WTC11 (cell line): ENCODE measurements around the gene MT1B. TPM values are rescaled to one million over a fixed set of nuclear protein-coding genes. Genes with fewer than 3 reads are reported as not detected.

Experiments used
- ATAC-seq: fragments of 200-7000 bp; cut with Tn5 transposase; 2 replicates; pipeline ENCODE4 v1.10.0; 2021; ENCODE audit warnings: mild to moderate bottlenecking, moderate library complexity
- CTCF ChIA-PET: fragments of 300-600 bp; sonication (Branson Sonifier 250); formaldehyde crosslinking; loops from one replicate; lab custom pipeline; 2021; ENCODE audit warnings: antibody characterized with exemption; lab: Charles Lee
- POLR2A ChIA-PET: fragments of 350-600 bp; sonication (Branson Sonifier 250); formaldehyde crosslinking; loops from one replicate; lab custom pipeline; 2021; ENCODE audit warnings: antibody characterized with exemption; lab: Charles Lee
- DNase-seq: peaks from one replicate; pipeline ENCODE4 v3.0.0; 2021; ENCODE audit warnings: low spot score
- H3K27ac Mint-ChIP-seq: 2 replicates; pipeline ENCODE4 v1.8.0; 2021; ENCODE audit warnings: mixed read lengths
- H3K27me3 Mint-ChIP-seq: 2 replicates; pipeline ENCODE4 v1.8.0; 2021; ENCODE audit warnings: low read depth, mild to moderate bottlenecking, moderate library complexity, mixed read lengths
- H3K36me3 Mint-ChIP-seq: 2 replicates; pipeline ENCODE4 v1.8.0; 2021; ENCODE audit warnings: mixed read lengths
- H3K4me1 Mint-ChIP-seq: 2 replicates; pipeline ENCODE4 v1.8.0; 2022; ENCODE audit warnings: mixed read lengths
- H3K4me3 Mint-ChIP-seq: 2 replicates; pipeline ENCODE4 v1.8.0; 2021; ENCODE audit warnings: mild to moderate bottlenecking, moderate library complexity, mixed read lengths
- H3K9me3 Mint-ChIP-seq: 2 replicates; pipeline ENCODE4 v1.8.0; 2021; ENCODE audit warnings: mixed read lengths
- ARID4B ChIP-seq: sonication (generic); formaldehyde crosslinking; IDR thresholded peaks from 2 replicates; pipeline ENCODE4 v1.8.0; 2023; ENCODE audit warnings: missing genetic modification reagents, mild to moderate bottlenecking, borderline replicate concordance
- CBFB ChIP-seq: sonication (generic); formaldehyde crosslinking; IDR thresholded peaks from 2 replicates; pipeline ENCODE4 v1.8.1; 2022; ENCODE audit warnings: mild to moderate bottlenecking, low read depth, missing genetic modification reagents
- CTCF ChIP-seq: fragments of 200-600 bp; IDR thresholded peaks from 2 replicates; pipeline ENCODE4 v1.8.0; 2022; ENCODE audit warnings: antibody characterized with exemption
- EMX1 ChIP-seq: fragments of 250-450 bp; sonication (Bioruptor Pico); IDR thresholded peaks from 2 replicates; pipeline ENCODE4 v1.8.0; 2021; ENCODE audit warnings: mild to moderate bottlenecking
- ETV6 ChIP-seq: sonication (generic); formaldehyde crosslinking; IDR thresholded peaks from 2 replicates; pipeline ENCODE4 v1.8.1; 2022; ENCODE audit warnings: mild to moderate bottlenecking, missing genetic modification reagents
- GABPB1 ChIP-seq: sonication (generic); formaldehyde crosslinking; IDR thresholded peaks from 2 replicates; pipeline ENCODE4 v1.8.1; 2023; ENCODE audit warnings: mild to moderate bottlenecking, missing genetic modification reagents
- HMGA2 ChIP-seq: fragments of 250-450 bp; sonication (Bioruptor Pico); IDR thresholded peaks from 2 replicates; pipeline ENCODE4 v1.4.0; 2021; ENCODE audit warnings: mild to moderate bottlenecking, moderate library complexity
- HMGXB4 ChIP-seq: sonication (generic); formaldehyde crosslinking; IDR thresholded peaks from 2 replicates; pipeline ENCODE4 v1.8.1; 2023; ENCODE audit warnings: mild to moderate bottlenecking, moderate library complexity, missing genetic modification reagents
- IRF1 ChIP-seq: sonication (generic); formaldehyde crosslinking; IDR thresholded peaks from 2 replicates; pipeline ENCODE4 v1.8.0; 2023; ENCODE audit warnings: missing genetic modification reagents
- MLX ChIP-seq: sonication (generic); formaldehyde crosslinking; IDR thresholded peaks from 2 replicates; pipeline ENCODE4 v1.8.1; 2023; ENCODE audit warnings: mild to moderate bottlenecking, missing genetic modification reagents, moderate library complexity
- NFE2L1 ChIP-seq: sonication (generic); formaldehyde crosslinking; IDR thresholded peaks from 2 replicates; pipeline ENCODE4 v1.8.1; 2023; ENCODE audit warnings: missing genetic modification reagents
- NR2C2 ChIP-seq: sonication (generic); formaldehyde crosslinking; IDR thresholded peaks from 2 replicates; pipeline ENCODE4 v1.8.0; 2022; ENCODE audit warnings: mild to moderate bottlenecking, missing genetic modification reagents
- PRRX2 ChIP-seq: fragments of 250-450 bp; sonication (Bioruptor Pico); IDR thresholded peaks from 2 replicates; pipeline ENCODE4 v1.8.0; 2021; ENCODE audit warnings: mild to moderate bottlenecking
- RORB ChIP-seq: fragments of 250-450 bp; sonication (Bioruptor Pico); IDR thresholded peaks from 2 replicates; pipeline ENCODE4 v1.9.0; 2021; ENCODE audit warnings: mild to moderate bottlenecking
- SMAD4 ChIP-seq: sonication (generic); formaldehyde crosslinking; IDR thresholded peaks from 2 replicates; pipeline ENCODE4 v1.8.0; 2022; ENCODE audit warnings: mild to moderate bottlenecking, missing genetic modification reagents
- SP1 ChIP-seq: sonication (generic); formaldehyde crosslinking; conservative IDR thresholded peaks from 2 replicates; pipeline ENCODE4 v1.8.1; 2022; ENCODE audit warnings: missing genetic modification reagents
- TEAD4 ChIP-seq: sonication (generic); formaldehyde crosslinking; IDR thresholded peaks from 2 replicates; pipeline ENCODE4 v1.8.0; 2022; ENCODE audit warnings: mild to moderate bottlenecking, missing genetic modification reagents
- ZNF219 ChIP-seq: sonication (generic); formaldehyde crosslinking; IDR thresholded peaks from 2 replicates; pipeline ENCODE4 v1.8.0; 2023; ENCODE audit warnings: missing genetic modification reagents, mild to moderate bottlenecking, borderline replicate concordance
- ZNF532 ChIP-seq: fragments of 250-450 bp; sonication (Bioruptor Pico); IDR thresholded peaks from 2 replicates; pipeline ENCODE4 v1.9.0; 2021; ENCODE audit warnings: mild to moderate bottlenecking, borderline replicate concordance
- ZNF671 ChIP-seq: fragments of 250-450 bp; sonication (Bioruptor Pico); IDR thresholded peaks from 2 replicates; pipeline ENCODE4 v1.8.0; 2021; ENCODE audit warnings: mild to moderate bottlenecking
- total RNA-seq: library from RNA; stranded (reverse); gene quantifications from 3 replicates; pipeline ENCODE4 v1.2.3, GENCODE V29; 2021

Gene MT1B
- total RNA-seq, 1 experiment from 2014 or later, result not detected

GRCh38 chr16:56657555-56658326, 6.1 kb downstream of the MT1B start, which contains the start of gene MT1F (continued):
- TF ChIP-seq ZNF532 (CRISPR knock-in tag), result no peak
- TF ChIP-seq ARID4B (CRISPR knock-in tag), result no peak
- peak; percentile 66 for TF ChIP-seq SP1 (CRISPR knock-in tag)
- TF ChIP-seq NR2C2 (CRISPR knock-in tag), result no peak
- no peak for TF ChIP-seq PRRX2 (CRISPR knock-in tag)
- TF ChIP-seq IRF1 (CRISPR knock-in tag), result no peak
- TF ChIP-seq NFE2L1 (CRISPR knock-in tag), result no peak
- 0 out of 2 replicates have a peak, but pooled peaks have one; percentile 22 for TF ChIP-seq ETV6 (CRISPR knock-in tag)
- TF ChIP-seq TEAD4 (CRISPR knock-in tag), result no peak
- TF ChIP-seq ZNF219 (CRISPR knock-in tag), result no peak
- no peak for TF ChIP-seq MLX (CRISPR knock-in tag)
- TF ChIP-seq CBFB (CRISPR knock-in tag), result 0 out of 2 replicates have a peak, but pooled peaks have one; percentile 62
- TF ChIP-seq GABPB1 (CRISPR knock-in tag), result no peak
- TF ChIP-seq RORB (CRISPR knock-in tag), result no peak
- TF ChIP-seq ZNF671 (CRISPR knock-in tag), result no peak
- TF ChIP-seq, all 79 proteins: peak for 8

- peaks cover 85% of the 10 kb centered on the region for H3K27me3 Mint-ChIP-seq
- H3K4me3 Mint-ChIP-seq, result peak overlapping the region; percentile 95
- POLR2A ChIA-PET, result interaction anchor here (1.1 to 1.9 kb wide), 5 partner anchors 11 to 130 kb away, joined by 3 to 24 read pairs (median 6); partner anchors contain the start of genes MT1E, MT1H and MT2A
- ATAC-seq, result peak; percentile 1; the same call in 1 of the 2 replicates
- no peaks in the 10 kb centered on the region for H3K9me3 Mint-ChIP-seq
- 0 out of 2 replicates have a peak overlapping the region, but pooled peaks have one; percentile 42 for H3K27ac Mint-ChIP-seq
- H3K36me3 Mint-ChIP-seq, result 0 out of 2 replicates have a peak, but pooled peaks cover 5% of the 10 kb centered on the region
- H3K4me1 Mint-ChIP-seq, result peaks cover 28% of the 10 kb centered on the region
- CTCF ChIA-PET, result interaction anchor here (0.8 to 1.5 kb wide), 3 partner anchors 9 to 43 kb away, joined by 3 to 24 read pairs (median 4); no protein-coding TSS in a partner anchor
- DNase-seq, result no peak
- TF ChIP-seq CTCF (no peak), HMGXB4 (CRISPR knock-in tag) (no peak), IRF1 (CRISPR knock-in tag) (no peak), EMX1 (CRISPR knock-in tag) (no peak), HMGA2 (CRISPR knock-in tag) (no peak), SMAD4 (CRISPR knock-in tag) (no peak)
These were observed 6.7 kb downstream of the MT1B start for GRCh38 chr16:56658327-56658875.
